Stomach smooth muscle (tissue), 2 donors: Measurements from ENCODE around the gene GRAMD2B.

ENCODE experiments used
- H3K27ac ChIP-seq: one replicate; pipeline ENCODE4 v1.7.0; 2013; ENCODE audit warnings: mild to moderate bottlenecking, low read length, inconsistent platforms
- H3K27me3 ChIP-seq, 2 donors: one replicate each; pipeline ENCODE4 v1.7.0; 2013; ENCODE audit warnings: low read length in 2 of 2; ENCODE audit not compliant: insufficient read depth in 2 of 2, control insufficient read depth in 1 of 2
- H3K36me3 ChIP-seq, 2 donors: one replicate each; pipeline ENCODE4 v1.7.0; 2013; ENCODE audit warnings: low read length in 2 of 2; ENCODE audit not compliant: control insufficient read depth in 2 of 2, insufficient read depth in 2 of 2
- H3K4me1 ChIP-seq: one replicate; pipeline ENCODE4 v1.7.0; 2013; ENCODE audit warnings: low read length; ENCODE audit not compliant: control insufficient read depth, insufficient read depth
- H3K4me3 ChIP-seq, 2 donors: one replicate each; pipeline ENCODE4 v1.7.0; 2013; ENCODE audit warnings: low read length in 2 of 2
- H3K9ac ChIP-seq, 2 donors: one replicate each; pipeline ENCODE4 v1.7.0; 2013; ENCODE audit warnings: low read length in 2 of 2, mild to moderate bottlenecking in 1 of 2
- H3K9me3 ChIP-seq, 2 donors: one replicate each; pipeline ENCODE4 v1.7.0; 2013; ENCODE audit warnings: low read length in 2 of 2; ENCODE audit not compliant: control insufficient read depth in 2 of 2
- donor health status: healthy.
- donor health status: Pancreatic carcinoma.

GRAMD2B gene

GRCh38 chr5:126490167-126490940 lies 67.1 kb downstream of the GRAMD2B start:
- Histone ChIP-seq H3K27ac (no peak overlapping the region), H3K27me3 (no peaks in the 10 kb centered on the region), H3K4me1 (no peaks in the 10 kb centered on the region), H3K9ac (no peak overlapping the region), H3K36me3 (peaks cover 28 to 55% of the 10 kb centered on the region in 2 donors), H3K9me3 (no peaks in the 10 kb centered on the region), H3K4me3 (no peak overlapping the region)

DNA sequence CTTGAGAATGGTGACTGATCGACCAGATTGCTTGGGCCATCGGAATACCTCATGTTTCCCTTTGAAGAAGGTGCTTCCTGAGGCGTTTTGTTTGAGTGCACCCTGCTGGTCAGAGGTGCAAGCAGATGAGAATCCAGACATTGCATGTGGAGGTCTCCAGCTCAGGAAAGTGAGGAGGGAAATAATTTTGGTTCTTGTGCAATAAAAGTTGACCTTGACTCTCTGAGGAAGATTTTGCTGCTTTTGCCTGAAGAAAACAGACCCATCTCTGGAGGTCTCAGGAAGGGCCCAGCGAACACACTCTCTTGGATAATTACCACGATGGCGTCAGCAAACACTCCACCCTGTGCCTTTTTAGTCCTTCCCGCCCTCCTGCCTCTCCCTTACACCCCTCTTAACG lies 69.7 kb downstream of the GRAMD2B start:
- H3K4me3 ChIP-seq = no peak overlapping the region
- no peaks in the 10 kb centered on the region for H3K27me3 ChIP-seq
- H3K9me3 ChIP-seq = no peaks in the 10 kb centered on the region
- H3K36me3 ChIP-seq = peaks cover 18 to 31% of the 10 kb centered on the region in 2 donors
- no peak overlapping the region for H3K9ac ChIP-seq
- H3K4me1 ChIP-seq = no peaks in the 10 kb centered on the region
- H3K27ac ChIP-seq = no peak overlapping the region

DNA sequence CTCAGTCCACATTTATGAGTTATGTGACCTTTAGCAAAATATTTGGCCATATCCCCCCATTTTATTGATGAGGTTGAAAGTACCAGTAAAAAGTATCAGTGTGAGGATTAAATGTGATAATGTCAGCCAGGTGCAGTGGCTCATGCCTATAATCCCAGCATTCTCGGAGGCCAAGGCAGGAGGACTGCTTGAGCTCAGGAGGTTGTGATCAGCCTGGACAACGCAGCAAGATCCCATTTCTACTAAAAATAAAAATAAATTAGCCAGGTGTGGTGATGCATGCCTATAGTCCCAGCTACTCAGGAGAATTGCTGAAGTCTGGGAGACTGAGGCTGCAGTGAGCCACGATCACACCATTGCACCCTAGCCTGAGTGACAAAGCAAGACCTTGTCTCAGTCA lies 71.2 kb downstream of the GRAMD2B start:
- Histone ChIP-seq H3K36me3 (peaks cover 11 to 20% of the 10 kb centered on the region in 2 donors), H3K9ac (no peak overlapping the region), H3K4me3 (no peak overlapping the region), H3K9me3 (no peaks in the 10 kb centered on the region), H3K27ac (no peak overlapping the region), H3K4me1 (no peaks in the 10 kb centered on the region), H3K27me3 (no peaks in the 10 kb centered on the region)

DNA sequence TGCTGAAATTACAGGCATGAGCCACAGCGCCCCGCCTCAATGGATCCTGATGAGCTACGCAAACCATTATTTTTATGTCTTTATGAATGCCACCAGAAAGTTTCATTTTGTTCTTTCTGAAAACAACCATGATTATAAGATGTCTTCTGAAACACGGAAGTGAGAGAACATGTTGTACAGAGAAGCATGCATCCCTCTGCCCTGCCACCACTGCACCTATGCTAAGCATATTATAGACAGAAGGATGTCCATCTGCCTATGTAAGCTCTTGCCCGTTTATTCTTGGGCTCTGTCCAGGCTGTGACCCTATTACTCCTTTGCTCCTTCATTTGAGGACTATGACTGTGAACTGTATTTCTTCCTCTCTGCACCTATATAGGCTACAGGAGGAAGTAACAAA lies 74.3 kb downstream of the GRAMD2B start:
- Histone ChIP-seq H3K9me3 (no peaks in the 10 kb centered on the region), H3K27ac (no peak overlapping the region), H3K27me3 (no peaks in the 10 kb centered on the region), H3K36me3 (peaks cover 7 to 9% of the 10 kb centered on the region in 2 donors), H3K4me3 (no peak overlapping the region), H3K4me1 (no peaks in the 10 kb centered on the region), H3K9ac (no peak overlapping the region)

GRCh38 chr5:126499278-126499677 lies 76.1 kb downstream of the GRAMD2B start:
- no peaks in the 10 kb centered on the region for H3K9me3 ChIP-seq
- H3K9ac ChIP-seq = no peak overlapping the region
- H3K4me1 ChIP-seq = peaks cover 2% of the 10 kb centered on the region
- H3K27ac ChIP-seq = no peak overlapping the region
- peaks cover 0 to 2% of the 10 kb centered on the region in 2 donors for H3K36me3 ChIP-seq
- no peaks in the 10 kb centered on the region for H3K27me3 ChIP-seq
- no peak overlapping the region for H3K4me3 ChIP-seq

DNA sequence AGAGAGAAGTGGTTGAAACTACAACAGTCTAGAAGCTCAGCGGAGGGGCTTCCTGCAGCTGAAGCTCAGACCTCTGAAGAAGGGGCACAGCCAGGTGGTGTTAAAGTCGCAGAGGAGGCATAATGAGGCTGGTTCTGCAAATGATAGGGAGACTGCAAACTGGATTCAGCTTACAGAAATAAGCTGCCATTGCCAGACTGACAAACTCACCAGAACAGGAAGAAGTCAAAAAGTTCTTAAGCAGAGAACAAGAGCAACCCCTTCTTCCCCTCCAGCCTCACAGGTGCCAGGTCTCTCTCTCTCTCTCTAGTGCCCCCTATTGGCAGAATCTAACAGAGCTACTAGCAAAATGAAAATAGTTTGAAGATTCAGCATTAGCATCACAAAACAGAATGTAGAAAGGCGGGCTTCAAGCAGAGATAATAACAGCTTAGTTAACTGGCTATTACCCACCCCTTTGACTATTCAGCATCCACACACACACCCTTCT lies 76.7 kb downstream of the GRAMD2B start:
- no peaks in the 10 kb centered on the region for H3K9me3 ChIP-seq
- H3K4me3 ChIP-seq = no peak overlapping the region
- H3K27me3 ChIP-seq = no peaks in the 10 kb centered on the region
- H3K4me1 ChIP-seq = peaks cover 2% of the 10 kb centered on the region
- peaks cover 0 to 2% of the 10 kb centered on the region in 2 donors for H3K36me3 ChIP-seq
- no peak overlapping the region for H3K27ac ChIP-seq
- no peak overlapping the region for H3K9ac ChIP-seq

DNA sequence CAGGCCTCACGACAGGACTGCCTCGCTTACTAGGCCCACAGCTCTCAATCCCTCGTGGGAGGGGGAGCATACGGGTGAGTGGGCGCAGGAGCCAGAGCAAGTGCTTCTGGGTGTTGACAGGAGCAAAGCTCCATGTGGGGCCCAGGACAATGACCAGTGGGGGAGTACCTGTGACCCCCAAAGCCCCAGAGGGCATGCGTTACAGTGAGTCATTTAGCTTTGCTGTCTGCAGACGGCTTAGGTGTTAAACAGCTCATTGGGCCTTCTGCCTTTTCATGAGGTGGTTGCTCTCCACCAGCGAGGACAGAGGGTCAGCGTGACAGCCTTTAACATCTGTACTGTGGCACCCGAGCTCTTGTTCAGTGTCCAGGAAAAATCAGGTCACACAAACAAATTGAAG lies 78.2 kb downstream of the GRAMD2B start:
- H3K36me3 ChIP-seq = peaks cover 0 to 2% of the 10 kb centered on the region in 2 donors
- no peak overlapping the region for H3K4me3 ChIP-seq
- peaks cover 2% of the 10 kb centered on the region for H3K4me1 ChIP-seq
- no peak overlapping the region for H3K27ac ChIP-seq
- H3K9ac ChIP-seq = no peak overlapping the region
- no peaks in the 10 kb centered on the region for H3K27me3 ChIP-seq
- no peaks in the 10 kb centered on the region for H3K9me3 ChIP-seq

DNA sequence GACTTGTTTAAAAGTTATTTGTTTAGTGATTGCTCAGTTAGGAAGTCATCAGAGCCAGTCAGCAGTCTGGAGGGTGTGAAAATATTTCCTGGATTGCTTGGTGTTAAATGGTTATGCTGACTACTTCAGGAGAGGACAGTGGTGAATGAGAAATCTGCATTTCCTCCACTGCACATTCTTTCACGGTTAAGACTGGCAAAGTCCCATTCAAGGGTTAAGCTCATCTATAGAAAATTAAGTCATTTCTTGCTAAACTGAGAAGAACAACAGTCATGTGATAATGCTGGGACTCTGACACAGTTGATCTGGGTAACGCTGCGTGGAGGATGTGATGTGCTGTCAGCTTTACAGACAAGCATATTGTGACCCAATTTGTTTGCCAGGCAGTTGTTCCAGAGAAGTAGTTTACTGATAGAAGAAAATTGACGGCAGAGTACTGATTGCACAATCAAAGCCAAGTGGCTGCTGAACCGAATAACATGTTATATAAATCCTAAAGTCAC lies 80.4 kb downstream of the GRAMD2B start:
- H3K27me3 ChIP-seq = no peaks in the 10 kb centered on the region
- H3K9me3 ChIP-seq = no peaks in the 10 kb centered on the region
- no peaks in the 10 kb centered on the region for H3K36me3 ChIP-seq
- H3K4me3 ChIP-seq = no peak overlapping the region
- H3K4me1 ChIP-seq = peaks cover 2% of the 10 kb centered on the region
- H3K9ac ChIP-seq = peak overlapping the region in 1 of 2 donors; percentile 5
- no peak overlapping the region for H3K27ac ChIP-seq

GRCh38 chr5:126506079-126506478 lies 82.9 kb downstream of the GRAMD2B start:
- Histone ChIP-seq H3K36me3 (no peaks in the 10 kb centered on the region), H3K27ac (no peak overlapping the region), H3K9ac (no peak overlapping the region), H3K4me1 (peaks cover 2% of the 10 kb centered on the region), H3K4me3 (no peak overlapping the region), H3K27me3 (no peaks in the 10 kb centered on the region), H3K9me3 (no peaks in the 10 kb centered on the region)

DNA sequence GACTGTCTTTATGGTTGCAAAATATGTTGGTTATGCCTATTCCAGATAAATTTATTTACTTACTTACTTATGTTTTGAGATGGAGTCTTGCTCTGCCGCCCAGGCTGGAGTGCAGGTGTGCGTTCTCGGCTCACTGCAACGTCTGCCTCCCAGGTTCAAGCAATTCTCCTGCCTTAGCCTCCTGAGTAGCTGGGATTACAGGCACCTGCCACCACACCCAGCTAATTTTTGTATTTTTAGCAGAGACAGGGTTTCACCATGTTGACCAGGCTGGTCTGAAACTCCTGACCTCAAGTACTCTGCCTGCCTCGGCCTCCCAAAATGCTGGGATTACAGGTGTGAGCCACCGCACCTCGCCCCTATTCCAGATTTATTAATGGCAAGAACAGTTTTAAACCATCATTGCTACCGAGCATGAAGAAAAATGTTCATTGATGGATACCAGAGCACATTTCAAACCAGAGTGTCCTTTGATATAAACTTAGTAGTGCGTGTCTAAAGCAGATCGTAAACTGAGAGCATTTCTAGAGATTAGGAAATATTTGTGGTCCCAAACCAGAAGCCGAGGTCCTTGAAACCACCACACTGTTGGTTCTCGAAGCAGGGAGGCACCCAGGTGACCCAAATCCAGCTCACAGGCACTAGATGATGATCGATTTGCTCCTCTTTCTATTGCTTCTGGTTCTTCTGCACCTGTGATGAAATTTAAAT lies 85.2 kb downstream of the GRAMD2B start:
- Histone ChIP-seq H3K27ac (no peak overlapping the region), H3K4me1 (peaks cover 4% of the 10 kb centered on the region), H3K4me3 (no peak overlapping the region), H3K9me3 (no peaks in the 10 kb centered on the region), H3K9ac (no peak overlapping the region), H3K36me3 (no peaks in the 10 kb centered on the region), H3K27me3 (no peaks in the 10 kb centered on the region)

DNA sequence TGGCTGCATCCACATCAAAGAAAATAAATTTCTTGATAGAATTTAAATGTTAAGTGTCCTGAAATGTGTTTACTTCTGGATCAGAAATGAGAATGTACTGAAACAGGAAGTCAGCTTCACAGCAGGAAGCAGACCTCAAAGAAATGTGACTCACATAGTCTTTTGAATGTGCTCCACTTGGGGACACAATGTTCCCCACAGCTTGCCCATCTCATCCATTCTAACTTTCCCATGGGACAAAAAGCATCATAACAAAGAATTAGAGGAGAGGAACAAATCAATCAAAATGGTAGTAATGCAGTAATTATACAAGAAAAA lies 85.7 kb downstream of the GRAMD2B start:
- no peak overlapping the region for H3K27ac ChIP-seq
- H3K9me3 ChIP-seq = no peaks in the 10 kb centered on the region
- no peaks in the 10 kb centered on the region for H3K27me3 ChIP-seq
- no peak overlapping the region for H3K4me3 ChIP-seq
- no peaks in the 10 kb centered on the region for H3K36me3 ChIP-seq
- H3K4me1 ChIP-seq = peaks cover 3% of the 10 kb centered on the region
- H3K9ac ChIP-seq = no peak overlapping the region
